ENCODE measurements around the gene AXIN1. TPM values are rescaled to one million over a fixed set of nuclear protein-coding genes. Genes with fewer than 3 reads are reported as not detected.
A peak's percentile ranks its signal among the peaks of the same experiment; 100 is the strongest.

AXIN1 gene
- total and polyA plus RNA-seq, 2 of the 8 experiments (the other 6 are each of a cell fraction or from before 2014, with no cell fraction given), result 12.5 to 41.9 TPM

DNA sequence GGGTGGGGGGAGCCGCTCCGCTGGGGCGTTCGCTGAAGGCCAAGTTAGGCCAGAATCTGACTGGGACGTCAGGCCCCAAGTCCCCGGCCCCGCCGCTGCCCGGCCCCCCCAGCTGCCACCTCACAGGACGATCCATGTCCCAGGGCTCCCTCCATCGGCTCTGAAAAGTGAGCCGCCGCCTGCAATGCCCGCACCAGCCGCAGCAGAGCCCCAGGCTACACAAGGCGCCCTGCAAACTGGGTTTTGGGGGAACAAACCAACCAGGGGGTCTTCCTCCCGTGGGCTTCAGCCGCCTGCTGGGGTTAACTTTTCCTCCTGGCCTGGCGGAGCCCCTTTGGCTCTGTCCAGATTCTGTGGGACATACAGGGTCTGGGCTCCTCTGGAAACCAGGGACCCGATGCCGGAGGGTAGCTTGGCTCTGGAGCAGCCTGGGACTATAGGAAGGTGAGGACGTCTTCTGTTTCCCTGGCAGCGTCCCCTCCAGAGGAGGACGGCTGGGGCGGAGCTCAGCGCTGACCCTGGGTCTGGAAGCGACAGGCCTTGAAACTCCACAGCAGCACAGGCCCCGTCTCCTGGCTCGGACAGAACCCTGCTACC, 45.3 kb upstream of the AXIN1 start:
- H2AK5ac ChIP-seq (ENCODE audit: low read depth, low read length), result peak overlapping the region; percentile 79; the same call in 1 of the 2 replicates
- H3K23ac ChIP-seq (ENCODE audit: insufficient read length), result no peak overlapping the region
- H3K18ac ChIP-seq (ENCODE audit: extremely low read depth, low read length), result peak overlapping the region; percentile 15
- no peaks in the 10 kb centered on the region for H3K9me3 ChIP-seq (ENCODE audit: insufficient read depth in 2 of 2, low read depth in 1 of 2, low read length in 1 of 2)
- ChIA-PET POLR2A (ENCODE audit: partially characterized antibody) (interaction anchor here (1.0 to 6.7 kb wide), 12 partner anchors 9 to 128 kb away, joined by 3 to 67 read pairs (median 4); partner anchors contain the start of genes MRPL28 and RAB11FIP3), CTCF (ENCODE audit: partially characterized antibody) (interaction anchor here (1.2 to 1.4 kb wide), 3 partner anchors 9 to 89 kb away, joined by 3 to 6 read pairs (median 4); no protein-coding TSS in a partner anchor)
- H3K79me1 ChIP-seq (ENCODE audit: low read depth, low read length), result no peaks in the 10 kb centered on the region; the same call in 1 of the 2 replicates
- peak in 1 of 2 experiments; percentile 82 for DNase-seq (ENCODE audit: low read depth in 1 of 2, low spot score in 2 of 2)
- WGBS, 2 experiments (ENCODE audit: extremely low coverage in 1 of 2, insufficient coverage in 1 of 2, insufficient read length in 1 of 2, insufficient replicate concordance in 2 of 2, low coverage in 1 of 2, low lambda C conversion rate in 2 of 2, missing lambda C conversion rate in 1 of 2), result 48% methylated on average over 16 of the region's 29 CpGs; no CpG with 5 or more reads in 1 of the 2 experiments
- peak overlapping the region; percentile 71 for H2BK5ac ChIP-seq (ENCODE audit: low read depth, low read length)
- H3K4me1 ChIP-seq (replicated peaks in 1 of 4; ENCODE audit: control insufficient read depth in 3 of 4, insufficient read depth in 4 of 4, low read length in 3 of 4), result peaks cover 0 to 26% (median 13%) of the 10 kb centered on the region in 4 experiments; a peak in 6 of 7 replicates
- peaks cover 2 to 21% of the 10 kb centered on the region in 2 experiments for H4K20me1 ChIP-seq (replicated peaks in 1 of 2; ENCODE audit: control insufficient read depth in 1 of 2, insufficient read depth in 2 of 2, low read length in 2 of 2)
- peak overlapping the region; percentile 4 to 91 (median 37); a peak in 6 of 8 replicates for H3K4me3 ChIP-seq (ENCODE audit: extremely low read depth in 1 of 4, insufficient read depth in 2 of 4, low read depth in 3 of 4, low read length in 4 of 4)
- TF ChIP-seq SRF (IDR thresholded peaks at IDR 0.05; ENCODE audit: low read depth, low read length) (peak; percentile 33; the same call in 1 of the 2 replicates), TAF7 (optimal IDR thresholded peaks at IDR 0.05; ENCODE audit: borderline replicate concordance, low read depth, low read length) (no peak), KDM1A (IDR thresholded peaks at IDR 0.05; ENCODE audit: borderline replicate concordance, low read length) (no peak), GABPA (IDR thresholded peaks at IDR 0.05; ENCODE audit: borderline replicate concordance, insufficient read depth, low read length) (peak; percentile 26; the same call in 1 of the 2 replicates), JUN (IDR thresholded peaks at IDR 0.05; ENCODE audit: low read depth, low read length) (no peak), CEBPB (IDR thresholded peaks at IDR 0.05; ENCODE audit: low read depth, low read length) (no peak), CREB1 (IDR thresholded peaks at IDR 0.05) (0 out of 2 replicates have a peak, but pooled peaks have one; percentile 22), RFX5 (IDR thresholded peaks at IDR 0.05; ENCODE audit: borderline replicate concordance, low read depth, low read length) (no peak)
- TF ChIP-seq, protein P1, sequence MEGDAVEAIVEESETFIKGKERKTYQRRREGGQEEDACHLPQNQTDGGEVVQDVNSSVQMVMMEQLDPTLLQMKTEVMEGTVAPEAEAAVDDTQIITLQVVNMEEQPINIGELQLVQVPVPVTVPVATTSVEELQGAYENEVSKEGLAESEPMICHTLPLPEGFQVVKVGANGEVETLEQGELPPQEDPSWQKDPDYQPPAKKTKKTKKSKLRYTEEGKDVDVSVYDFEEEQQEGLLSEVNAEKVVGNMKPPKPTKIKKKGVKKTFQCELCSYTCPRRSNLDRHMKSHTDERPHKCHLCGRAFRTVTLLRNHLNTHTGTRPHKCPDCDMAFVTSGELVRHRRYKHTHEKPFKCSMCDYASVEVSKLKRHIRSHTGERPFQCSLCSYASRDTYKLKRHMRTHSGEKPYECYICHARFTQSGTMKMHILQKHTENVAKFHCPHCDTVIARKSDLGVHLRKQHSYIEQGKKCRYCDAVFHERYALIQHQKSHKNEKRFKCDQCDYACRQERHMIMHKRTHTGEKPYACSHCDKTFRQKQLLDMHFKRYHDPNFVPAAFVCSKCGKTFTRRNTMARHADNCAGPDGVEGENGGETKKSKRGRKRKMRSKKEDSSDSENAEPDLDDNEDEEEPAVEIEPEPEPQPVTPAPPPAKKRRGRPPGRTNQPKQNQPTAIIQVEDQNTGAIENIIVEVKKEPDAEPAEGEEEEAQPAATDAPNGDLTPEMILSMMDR (IDR thresholded peaks at IDR 0.05; ENCODE audit: control extremely low read depth in 1 of 3, insufficient read depth in 1 of 3, low read depth in 1 of 3, low read length in 3 of 3), result peak in 2 of 3 experiments; percentile 13 to 28; a peak in 3 of 4 replicates
- H3K4me2 ChIP-seq (ENCODE audit: insufficient read depth in 1 of 2, low read depth in 2 of 2, low read length in 2 of 2), result peak overlapping the region; percentile 32 to 58
- H3K27me3 ChIP-seq (replicated peaks in 1 of 4; ENCODE audit: control insufficient read depth in 3 of 4, extremely low read depth in 1 of 4, insufficient read depth in 3 of 4, low read length in 3 of 4), result no peaks in the 10 kb centered on the region
- peak overlapping the region; percentile 43; the same call in 1 of the 2 replicates for H3K27ac ChIP-seq (ENCODE audit: low read depth, low read length)
- H3K14ac ChIP-seq (ENCODE audit: insufficient read length), result no peak overlapping the region
- no peak overlapping the region for H2BK120ac ChIP-seq (replicated peaks; ENCODE audit: low read depth, low read length)
- 0 out of 2 replicates have a peak overlapping the region, but pooled peaks have one; percentile 29 for H2BK15ac ChIP-seq (ENCODE audit: low read length)
- peak overlapping the region in 2 of 4 experiments; percentile 7 to 32; a peak in 2 of 7 replicates for H3K9ac ChIP-seq (replicated peaks in 1 of 4; ENCODE audit: extremely low read depth in 1 of 4, low read depth in 3 of 4, low read length in 3 of 4)
- no peak overlapping the region for H2AFZ ChIP-seq (ENCODE audit: low read length)
- H4K5ac ChIP-seq (ENCODE audit: insufficient read length, low read depth, low read length), result peak overlapping the region; percentile 29
- H3K4ac ChIP-seq (replicated peaks; ENCODE audit: insufficient read length, low read depth, low read length), result no peak overlapping the region
- peaks cover 7 to 18% (median 14%) of the 10 kb centered on the region in 4 experiments; a peak in 6 of 8 replicates for H3K36me3 ChIP-seq (ENCODE audit: control insufficient read depth in 2 of 4, insufficient read depth in 4 of 4, low read length in 3 of 4)
- H4K8ac ChIP-seq (ENCODE audit: extremely low read depth, insufficient read depth, low read length), result peak overlapping the region; percentile 53; the same call in 1 of the 2 replicates
- peaks cover 5% of the 10 kb centered on the region for H3K23me2 ChIP-seq (ENCODE audit: low read depth, low read length)
- FAIRE-seq, result no peak
- H2BK12ac ChIP-seq (ENCODE audit: low read depth, low read length), result no peak overlapping the region
- no peak overlapping the region for H3K56ac ChIP-seq (replicated peaks; ENCODE audit: insufficient read length, low read depth, low read length)
- H4K91ac ChIP-seq (replicated peaks; ENCODE audit: insufficient read length, low read length), result peak overlapping the region; percentile 73
- H2BK20ac ChIP-seq (ENCODE audit: low read length), result no peak overlapping the region
- no peaks in the 10 kb centered on the region; a peak in 1 of 4 replicates for H3K79me2 ChIP-seq (ENCODE audit: control insufficient read depth in 1 of 2, insufficient read depth in 2 of 2, low read length in 2 of 2)
